Measurements from ENCODE around the gene BCAS3.

Gene BCAS3

GRCh38 chr17:61360318-61360943, 682.8 kb downstream of the BCAS3 start:
- Histone ChIP-seq H3K4me3 (ENCODE audit: insufficient read depth, low read depth, low read length, poor library complexity, severe bottlenecking) (no peak overlapping the region), H3K4me1 (ENCODE audit: control insufficient read depth, insufficient read depth, low read length, poor library complexity, severe bottlenecking) (no peaks in the 10 kb centered on the region), H3K36me3 (ENCODE audit: control insufficient read depth, insufficient read depth, low read length) (no peaks in the 10 kb centered on the region), H3K27me3 (replicated peaks; ENCODE audit: control insufficient read depth, insufficient read depth, low read length, poor library complexity, severe bottlenecking) (no peaks in the 10 kb centered on the region), H3K27ac (ENCODE audit: insufficient read depth, low read length, poor library complexity, severe bottlenecking) (no peak overlapping the region), H3K9me3 (ENCODE audit: control insufficient read depth, low read length) (no peaks in the 10 kb centered on the region)
- DNase-seq, result no peak

GRCh38 chr17:61361084-61361483, 683.4 kb downstream of the BCAS3 start:
- Histone ChIP-seq H3K4me3 (ENCODE audit: insufficient read depth, low read depth, low read length, poor library complexity, severe bottlenecking) (no peak overlapping the region), H3K9me3 (ENCODE audit: control insufficient read depth, low read length) (no peaks in the 10 kb centered on the region), H3K27me3 (replicated peaks; ENCODE audit: control insufficient read depth, insufficient read depth, low read length, poor library complexity, severe bottlenecking) (no peaks in the 10 kb centered on the region), H3K36me3 (ENCODE audit: control insufficient read depth, insufficient read depth, low read length) (no peaks in the 10 kb centered on the region), H3K4me1 (ENCODE audit: control insufficient read depth, insufficient read depth, low read length, poor library complexity, severe bottlenecking) (no peaks in the 10 kb centered on the region), H3K27ac (ENCODE audit: insufficient read depth, low read length, poor library complexity, severe bottlenecking) (no peak overlapping the region)
- no peak for DNase-seq

GRCh38 chr17:61362396-61362795, 684.7 kb downstream of the BCAS3 start:
- DNase-seq, result no peak
- Histone ChIP-seq H3K27me3 (replicated peaks; ENCODE audit: control insufficient read depth, insufficient read depth, low read length, poor library complexity, severe bottlenecking) (no peaks in the 10 kb centered on the region), H3K4me1 (ENCODE audit: control insufficient read depth, insufficient read depth, low read length, poor library complexity, severe bottlenecking) (no peaks in the 10 kb centered on the region), H3K9me3 (ENCODE audit: control insufficient read depth, low read length) (no peaks in the 10 kb centered on the region), H3K36me3 (ENCODE audit: control insufficient read depth, insufficient read depth, low read length) (no peaks in the 10 kb centered on the region), H3K27ac (ENCODE audit: insufficient read depth, low read length, poor library complexity, severe bottlenecking) (no peak overlapping the region), H3K4me3 (ENCODE audit: insufficient read depth, low read depth, low read length, poor library complexity, severe bottlenecking) (no peak overlapping the region)

- no peaks in the 10 kb centered on the region for H3K36me3 ChIP-seq (ENCODE audit: control insufficient read depth, insufficient read depth, low read length)
- no peaks in the 10 kb centered on the region for H3K4me1 ChIP-seq (ENCODE audit: control insufficient read depth, insufficient read depth, low read length, poor library complexity, severe bottlenecking)
- H3K27me3 ChIP-seq (replicated peaks; ENCODE audit: control insufficient read depth, insufficient read depth, low read length, poor library complexity, severe bottlenecking), result no peaks in the 10 kb centered on the region
- no peak overlapping the region for H3K27ac ChIP-seq (ENCODE audit: insufficient read depth, low read length, poor library complexity, severe bottlenecking)
- no peak for DNase-seq
- no peaks in the 10 kb centered on the region for H3K9me3 ChIP-seq (ENCODE audit: control insufficient read depth, low read length)
- H3K4me3 ChIP-seq (ENCODE audit: insufficient read depth, low read depth, low read length, poor library complexity, severe bottlenecking), result no peak overlapping the region
Measured at GRCh38 chr17:61362852-61363600, 685.4 kb downstream of the BCAS3 start.

- H3K9me3 ChIP-seq (ENCODE audit: control insufficient read depth, low read length), result no peaks in the 10 kb centered on the region
- no peaks in the 10 kb centered on the region for H3K36me3 ChIP-seq (ENCODE audit: control insufficient read depth, insufficient read depth, low read length)
- H3K27ac ChIP-seq (ENCODE audit: insufficient read depth, low read length, poor library complexity, severe bottlenecking), result no peak overlapping the region
- no peak for DNase-seq
- no peak overlapping the region for H3K4me3 ChIP-seq (ENCODE audit: insufficient read depth, low read depth, low read length, poor library complexity, severe bottlenecking)
- no peaks in the 10 kb centered on the region for H3K27me3 ChIP-seq (replicated peaks; ENCODE audit: control insufficient read depth, insufficient read depth, low read length, poor library complexity, severe bottlenecking)
- H3K4me1 ChIP-seq (ENCODE audit: control insufficient read depth, insufficient read depth, low read length, poor library complexity, severe bottlenecking), result no peaks in the 10 kb centered on the region
Measured at GRCh38 chr17:61363601-61364462, 686.2 kb downstream of the BCAS3 start.

GRCh38 chr17:61364463-61364846, 686.8 kb downstream of the BCAS3 start:
- no peak for DNase-seq
- no peak overlapping the region for H3K4me3 ChIP-seq (ENCODE audit: insufficient read depth, low read depth, low read length, poor library complexity, severe bottlenecking)
- H3K27ac ChIP-seq (ENCODE audit: insufficient read depth, low read length, poor library complexity, severe bottlenecking), result no peak overlapping the region
- no peaks in the 10 kb centered on the region for H3K27me3 ChIP-seq (replicated peaks; ENCODE audit: control insufficient read depth, insufficient read depth, low read length, poor library complexity, severe bottlenecking)
- H3K4me1 ChIP-seq (ENCODE audit: control insufficient read depth, insufficient read depth, low read length, poor library complexity, severe bottlenecking), result no peaks in the 10 kb centered on the region
- no peaks in the 10 kb centered on the region for H3K9me3 ChIP-seq (ENCODE audit: control insufficient read depth, low read length)
- H3K36me3 ChIP-seq (ENCODE audit: control insufficient read depth, insufficient read depth, low read length), result no peaks in the 10 kb centered on the region

GRCh38 chr17:61366076-61366714, 688.5 kb downstream of the BCAS3 start:
- Histone ChIP-seq H3K36me3 (ENCODE audit: control insufficient read depth, insufficient read depth, low read length) (no peaks in the 10 kb centered on the region), H3K4me1 (ENCODE audit: control insufficient read depth, insufficient read depth, low read length, poor library complexity, severe bottlenecking) (no peaks in the 10 kb centered on the region), H3K27me3 (replicated peaks; ENCODE audit: control insufficient read depth, insufficient read depth, low read length, poor library complexity, severe bottlenecking) (no peaks in the 10 kb centered on the region), H3K27ac (ENCODE audit: insufficient read depth, low read length, poor library complexity, severe bottlenecking) (no peak overlapping the region), H3K9me3 (ENCODE audit: control insufficient read depth, low read length) (no peaks in the 10 kb centered on the region), H3K4me3 (ENCODE audit: insufficient read depth, low read depth, low read length, poor library complexity, severe bottlenecking) (no peak overlapping the region)
- DNase-seq, result no peak

- no peaks in the 10 kb centered on the region for H3K36me3 ChIP-seq (ENCODE audit: control insufficient read depth, insufficient read depth, low read length)
- DNase-seq, result no peak
- no peak overlapping the region for H3K4me3 ChIP-seq (ENCODE audit: insufficient read depth, low read depth, low read length, poor library complexity, severe bottlenecking)
- H3K27ac ChIP-seq (ENCODE audit: insufficient read depth, low read length, poor library complexity, severe bottlenecking), result no peak overlapping the region
- H3K27me3 ChIP-seq (replicated peaks; ENCODE audit: control insufficient read depth, insufficient read depth, low read length, poor library complexity, severe bottlenecking), result no peaks in the 10 kb centered on the region
- no peaks in the 10 kb centered on the region for H3K4me1 ChIP-seq (ENCODE audit: control insufficient read depth, insufficient read depth, low read length, poor library complexity, severe bottlenecking)
- no peaks in the 10 kb centered on the region for H3K9me3 ChIP-seq (ENCODE audit: control insufficient read depth, low read length)
Measured at GRCh38 chr17:61366715-61367413, 689.2 kb downstream of the BCAS3 start.

- Histone ChIP-seq H3K4me1 (ENCODE audit: control insufficient read depth, insufficient read depth, low read length, poor library complexity, severe bottlenecking) (no peaks in the 10 kb centered on the region), H3K36me3 (ENCODE audit: control insufficient read depth, insufficient read depth, low read length) (no peaks in the 10 kb centered on the region), H3K27me3 (replicated peaks; ENCODE audit: control insufficient read depth, insufficient read depth, low read length, poor library complexity, severe bottlenecking) (no peaks in the 10 kb centered on the region), H3K4me3 (ENCODE audit: insufficient read depth, low read depth, low read length, poor library complexity, severe bottlenecking) (no peak overlapping the region), H3K27ac (ENCODE audit: insufficient read depth, low read length, poor library complexity, severe bottlenecking) (no peak overlapping the region), H3K9me3 (ENCODE audit: control insufficient read depth, low read length) (no peaks in the 10 kb centered on the region)
- DNase-seq, result no peak
Measured at GRCh38 chr17:61368049-61368831, 690.6 kb downstream of the BCAS3 start.

Measured in effector memory CD4-positive, alpha-beta T cell (primary cell).